H1 (cell line): ENCODE data around the gene ATP2C1. TPM values are rescaled to one million over a fixed set of nuclear protein-coding genes. Genes with fewer than 3 reads are reported as not detected.

ENCODE experiments used
- CTCF ChIA-PET: fragments of 300-600 bp; sonication (Branson Sonifier 250); formaldehyde crosslinking; loops from one replicate; lab custom pipeline; 2021; ENCODE audit not compliant: partially characterized antibody; lab: Charles Lee
- POLR2A ChIA-PET: fragments of 300-600 bp; sonication (Branson Sonifier 250); formaldehyde crosslinking; loops from one replicate; lab custom pipeline; 2021; ENCODE audit warnings: inconsistent platforms; ENCODE audit not compliant: partially characterized antibody; lab: Charles Lee
- DNase-seq, 2 experiments: peaks; one replicate each; pipeline versions ENCODE4 v3.0.0 to v3.0.0-alpha.2; 2010 to 2022; ENCODE audit warnings: low spot score in 2 of 2, low read depth in 1 of 2, mixed read lengths in 1 of 2
- FAIRE-seq: peaks from 2 replicates; lab custom pipeline; 2011; peaks lifted over from hg19 to GRCh38; lab: Jason Lieb, UNC
- H2AFZ ChIP-seq: 2 replicates; pipeline ENCODE4 v1.8.1; 2012; ENCODE audit warnings: low read length, inconsistent platforms
- H2AK5ac ChIP-seq: 2 replicates; pipeline ENCODE4 v1.6.1; 2013; ENCODE audit warnings: low read depth, low read length
- H2BK120ac ChIP-seq: replicated peaks from 2 replicates; pipeline ENCODE3; 2013; ENCODE audit warnings: low read depth, low read length, inconsistent platforms
- H2BK12ac ChIP-seq: 2 replicates; pipeline ENCODE4 v1.6.1; 2013; ENCODE audit warnings: low read depth, low read length
- H2BK15ac ChIP-seq: 2 replicates; pipeline ENCODE4 v1.6.1; 2013; ENCODE audit warnings: low read length
- H2BK20ac ChIP-seq: 2 replicates; pipeline ENCODE4 v1.6.1; 2013; ENCODE audit warnings: low read length
- H2BK5ac ChIP-seq: 2 replicates; pipeline ENCODE4 v1.6.1; 2013; ENCODE audit warnings: low read depth, low read length
- H3K14ac ChIP-seq: 2 replicates; pipeline ENCODE4 v1.6.1; 2013; ENCODE audit warnings: inconsistent platforms; ENCODE audit not compliant: insufficient read length
- H3K18ac ChIP-seq: 2 replicates; pipeline ENCODE4 v1.6.1; 2013; ENCODE audit warnings: low read length; ENCODE audit errors: extremely low read depth
- H3K23ac ChIP-seq: 2 replicates; pipeline ENCODE4 v1.6.1; 2013; ENCODE audit warnings: inconsistent platforms; ENCODE audit not compliant: insufficient read length
- H3K23me2 ChIP-seq: 2 replicates; pipeline ENCODE4 v1.6.1; 2013; ENCODE audit warnings: low read depth, low read length
- H3K27ac ChIP-seq: 2 replicates; pipeline ENCODE4 v1.6.1; 2011; ENCODE audit warnings: low read depth, low read length, inconsistent platforms
- H3K27me3 ChIP-seq, 4 experiments: replicated peaks in 1 of 4; 1 replicate in 1 of 4; 2 replicates in 3 of 4; pipeline versions ENCODE4 v1.6.1 to v1.8.1; 2011 to 2013; ENCODE audit warnings: low read length in 3 of 4, mild to moderate bottlenecking in 3 of 4, inconsistent platforms in 2 of 4, mixed read lengths in 2 of 4, moderate library complexity in 1 of 4; ENCODE audit not compliant: control insufficient read depth in 3 of 4, insufficient read depth in 3 of 4; ENCODE audit errors: extremely low read depth in 1 of 4
- H3K36me3 ChIP-seq, 4 experiments: 2 replicates each; pipeline versions ENCODE4 v1.6.1 to v1.8.1; 2011 to 2013; ENCODE audit warnings: mild to moderate bottlenecking in 4 of 4, low read length in 3 of 4, moderate library complexity in 2 of 4, control low read depth in 1 of 4, inconsistent platforms in 1 of 4; ENCODE audit not compliant: insufficient read depth in 4 of 4, control insufficient read depth in 2 of 4
- H3K4ac ChIP-seq: replicated peaks from 2 replicates; pipeline ENCODE3; 2013; ENCODE audit warnings: low read length, low read depth, mixed read lengths, inconsistent platforms; ENCODE audit not compliant: insufficient read length
- H3K4me1 ChIP-seq, 4 experiments: replicated peaks in 1 of 4; 1 replicate in 1 of 4; 2 replicates in 3 of 4; pipeline versions ENCODE4 v1.6.1 to v1.8.1; 2011 to 2013; ENCODE audit warnings: low read length in 3 of 4, inconsistent platforms in 2 of 4, mixed read lengths in 1 of 4; ENCODE audit not compliant: insufficient read depth in 4 of 4, control insufficient read depth in 3 of 4
- H3K4me2 ChIP-seq, 2 experiments: 2 replicates each; pipeline versions ENCODE4 v1.6.1 to v1.8.1; 2011 to 2013; ENCODE audit warnings: low read depth in 2 of 2, low read length in 2 of 2, control low read depth in 1 of 2, inconsistent platforms in 1 of 2, mild to moderate bottlenecking in 1 of 2; ENCODE audit not compliant: insufficient read depth in 1 of 2
- H3K4me3 ChIP-seq, 4 experiments: fragments of 200-600, 300-600 bp in 1 of 4; sonication (generic), shearing (Covaris generic), sonication (Bioruptor Twin) in 1 of 4; 2 replicates each; pipeline versions ENCODE4 v1.5.1 to v1.8.1; 2011 to 2016; ENCODE audit warnings: low read length in 4 of 4, low read depth in 3 of 4, control low read depth in 2 of 4, inconsistent platforms in 2 of 4, mild to moderate bottlenecking in 2 of 4, mixed read lengths in 1 of 4, moderate library complexity in 1 of 4; ENCODE audit not compliant: insufficient read depth in 2 of 4; ENCODE audit errors: extremely low read depth in 1 of 4
- H3K56ac ChIP-seq: replicated peaks from 2 replicates; pipeline ENCODE3; 2013; ENCODE audit warnings: low read depth, mild to moderate bottlenecking, mixed read lengths, low read length, inconsistent platforms; ENCODE audit not compliant: insufficient read length
- H3K79me1 ChIP-seq: 2 replicates; pipeline ENCODE4 v1.6.1; 2013; ENCODE audit warnings: low read depth, low read length, control low read depth
- H3K79me2 ChIP-seq, 2 experiments: 2 replicates each; pipeline versions ENCODE4 v1.6.1 to v1.8.1; 2012 to 2013; ENCODE audit warnings: low read length in 2 of 2, mild to moderate bottlenecking in 2 of 2, inconsistent platforms in 1 of 2; ENCODE audit not compliant: insufficient read depth in 2 of 2, control insufficient read depth in 1 of 2
- H3K9ac ChIP-seq, 4 experiments: replicated peaks in 1 of 4; 1 replicate in 1 of 4; 2 replicates in 3 of 4; pipeline versions ENCODE4 v1.6.1 to v1.8.1; 2011 to 2013; ENCODE audit warnings: low read depth in 3 of 4, low read length in 3 of 4, control low read depth in 2 of 4, mild to moderate bottlenecking in 2 of 4, moderate library complexity in 2 of 4, inconsistent platforms in 1 of 4; ENCODE audit errors: extremely low read depth in 1 of 4
- H3K9me3 ChIP-seq, 2 experiments: 2 replicates each; pipeline versions ENCODE4 v1.6.1 to v1.8.1; 2012 to 2013; ENCODE audit warnings: mild to moderate bottlenecking in 2 of 2, moderate library complexity in 2 of 2, control low read depth in 1 of 2, inconsistent platforms in 1 of 2, low read depth in 1 of 2, low read length in 1 of 2, mixed read lengths in 1 of 2; ENCODE audit not compliant: insufficient read depth in 2 of 2
- H4K20me1 ChIP-seq, 2 experiments: replicated peaks in 1 of 2; 2 replicates each; pipeline versions ENCODE3 to v1.8.1; 2011 to 2013; ENCODE audit warnings: inconsistent platforms in 2 of 2, low read length in 2 of 2, mild to moderate bottlenecking in 1 of 2; ENCODE audit not compliant: insufficient read depth in 2 of 2, control insufficient read depth in 1 of 2
- H4K5ac ChIP-seq: 2 replicates; pipeline ENCODE4 v1.6.1; 2013; ENCODE audit warnings: low read length, low read depth, mixed read lengths, inconsistent platforms; ENCODE audit not compliant: insufficient read length
- H4K8ac ChIP-seq: 2 replicates; pipeline ENCODE4 v1.8.0; 2013; ENCODE audit warnings: mild to moderate bottlenecking, moderate library complexity, low read length, inconsistent platforms; ENCODE audit not compliant: insufficient read depth; ENCODE audit errors: extremely low read depth
- H4K91ac ChIP-seq: replicated peaks from 2 replicates; pipeline ENCODE3; 2013; ENCODE audit warnings: low read length, mixed read lengths, inconsistent platforms; ENCODE audit not compliant: insufficient read length
- BACH1 ChIP-seq: IDR thresholded peaks from 2 replicates; pipeline ENCODE4 v1.6.1; 2012; ENCODE audit warnings: low read length, improper control_type of control experiment
- BCL11A ChIP-seq, 2 experiments: IDR thresholded peaks; one replicate each; pipeline ENCODE4 v1.6.1; 2011; ENCODE audit warnings: low read depth in 2 of 2, low read length in 2 of 2, mild to moderate bottlenecking in 2 of 2
- CBX5 ChIP-seq: fragments of 300-800, 300-1000 bp; sonication (generic); IDR thresholded peaks from 2 replicates; pipeline ENCODE4 v1.7.1; 2016; ENCODE audit warnings: antibody characterized with exemption, low read length, low read depth
- EP300 ChIP-seq, 2 experiments: IDR thresholded peaks; 1 replicate in 1 of 2; 2 replicates in 1 of 2; pipeline ENCODE4 v1.6.1; 2011 to 2012; ENCODE audit warnings: low read depth in 2 of 2, low read length in 2 of 2, mild to moderate bottlenecking in 2 of 2, borderline replicate concordance in 1 of 2, inconsistent platforms in 1 of 2, moderate library complexity in 1 of 2
- JUND ChIP-seq: IDR thresholded peaks from 2 replicates; pipeline ENCODE4 v1.6.1; 2011; ENCODE audit warnings: mild to moderate bottlenecking, improper control_type of control experiment, low read length
- PHF8 ChIP-seq: fragments of 200-600 bp; sonication (generic); conservative IDR thresholded peaks from 2 replicates; pipeline ENCODE4 v1.7.1; 2012; ENCODE audit warnings: low read depth, mild to moderate bottlenecking, inconsistent platforms, low read length, moderate library complexity
- POLR2AphosphoS5 ChIP-seq: IDR thresholded peaks from 2 replicates; pipeline ENCODE4 v1.6.1; 2011; ENCODE audit warnings: low read depth, low read length
- RAD21 ChIP-seq, 2 experiments: IDR thresholded peaks in 1 of 2; conservative IDR thresholded peaks in 1 of 2; 2 replicates each; pipeline ENCODE4 v1.6.1; 2011; ENCODE audit warnings: low read depth in 2 of 2, low read length in 2 of 2, improper control_type of control experiment in 1 of 2, inconsistent platforms in 1 of 2, mild to moderate bottlenecking in 1 of 2, moderate library complexity in 1 of 2
- RNF2 ChIP-seq: fragments of 200-900, 300-1000 bp; sonication (generic); IDR thresholded peaks from 2 replicates; pipeline ENCODE4 v1.7.1; 2016; ENCODE audit warnings: borderline replicate concordance, low read depth, mild to moderate bottlenecking, antibody characterized with exemption, low read length; ENCODE audit not compliant: poor library complexity, severe bottlenecking; ENCODE audit errors: missing control alignments
- RXRA ChIP-seq: IDR thresholded peaks from 2 replicates; pipeline ENCODE4 v1.6.1; 2011; ENCODE audit warnings: low read depth, mild to moderate bottlenecking, low read length, moderate library complexity; ENCODE audit not compliant: insufficient read depth
- TAF7 ChIP-seq: optimal IDR thresholded peaks from 2 replicates; pipeline ENCODE3; 2011; ENCODE audit warnings: low read depth, mild to moderate bottlenecking, inconsistent platforms, low read length, moderate library complexity, borderline replicate concordance
- WGBS, 2 experiments: shearing (Covaris generic) in 1 of 2; methylation state at CpG; one replicate each; pipeline versions ENCODE4 v1.1.6 to v1.1.7; 2013 to 2015; ENCODE audit warnings: low lambda C conversion rate in 2 of 2, mixed read lengths in 2 of 2, inconsistent platforms in 1 of 2, low coverage in 1 of 2, missing lambda C conversion rate in 1 of 2; ENCODE audit not compliant: insufficient replicate concordance in 2 of 2, insufficient coverage in 1 of 2, insufficient read length in 1 of 2; ENCODE audit errors: extremely low coverage in 1 of 2, missing lambda C conversion rate in 1 of 2; 5-methylcytosine and 5-hydroxymethylcytosine counted together
- polyA plus RNA-seq, 7 experiments: library from polyadenylated mRNA; depleted of rRNA in 3 of 7; stranded (reverse) in 5 of 7; unstranded in 2 of 7; fragments of >200 nt in 5 of 7; fragments of 200-250 nt in 2 of 7; gene quantifications; 1 replicate in 5 of 7; 2 replicates in 1 of 7; 4 replicates in 1 of 7; pipeline versions ENCODE4 v1.2.1 to v1.2.3, GENCODE V29; 2011 to 2013; ENCODE audit warnings: missing spikeins in 2 of 7, mixed read lengths in 2 of 7
- total RNA-seq: library from RNA; stranded (reverse); fragmentation: NEBNext Ultra II Directional; extraction: Animal tissue kit (Norgen Biotek cat#: 25700); gene quantifications from 2 replicates; pipeline ENCODE4 v1.2.1, GENCODE V29; 2021

ATP2C1 gene
- total and polyA plus RNA-seq, 2 of the 8 experiments (the other 6 are each of a cell fraction or from before 2014, with no cell fraction given) = 50.7 to 68.5 TPM

DNA sequence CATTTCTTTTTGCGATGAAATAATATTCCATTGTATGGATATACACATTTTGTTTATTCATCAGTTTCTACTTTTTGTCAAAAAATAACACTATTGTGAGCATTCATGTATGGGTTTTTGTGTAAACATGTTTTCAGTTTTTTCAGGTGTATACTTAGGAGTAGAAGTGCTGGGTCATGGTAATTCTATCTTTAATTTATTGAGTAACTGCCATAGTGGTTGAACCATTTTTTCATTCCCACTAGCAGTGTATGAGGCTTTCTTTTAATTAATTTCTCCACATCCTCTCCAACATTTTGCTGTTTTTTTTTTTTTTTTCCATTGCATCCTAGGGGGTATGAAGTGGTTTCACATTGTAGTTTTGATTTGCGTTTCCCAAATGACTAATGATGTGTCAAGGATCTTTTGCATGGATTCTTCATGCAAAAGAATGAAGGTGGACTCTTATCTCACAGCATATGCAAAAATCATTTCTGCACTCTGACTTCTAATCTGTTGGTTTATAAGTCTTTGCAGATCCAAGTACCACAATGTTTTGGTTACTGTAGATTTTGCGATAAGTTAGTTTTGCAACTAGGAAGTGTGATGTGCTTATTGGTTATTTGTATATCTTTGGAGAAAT, 12.6 kb downstream of the ATP2C1 start:
- H3K79me2 ChIP-seq = peaks cover 0 to 85% of the 10 kb centered on the region in 2 experiments; a peak in 3 of 4 replicates
- DNase-seq (no peak), FAIRE-seq (no peak)
- no peak overlapping the region for H2BK5ac ChIP-seq
- 89% methylated on average over 3 of the region's 3 CpGs; no CpG with 5 or more reads in 1 of the 2 experiments for WGBS, 2 experiments
- no peaks in the 10 kb centered on the region for H3K36me3 ChIP-seq
- no peak overlapping the region for H4K8ac ChIP-seq
- peaks cover 2 to 7% of the 10 kb centered on the region in 2 experiments for H4K20me1 ChIP-seq
- ChIA-PET POLR2A (no interaction called here), CTCF (no interaction called here)
- H2BK20ac ChIP-seq = no peak overlapping the region
- peaks cover 0 to 4% (median 1%) of the 10 kb centered on the region in 4 experiments; a peak in 2 of 7 replicates for H3K4me1 ChIP-seq
- H3K23me2 ChIP-seq = no peaks in the 10 kb centered on the region
- no peak overlapping the region for H3K27ac ChIP-seq
- no peak overlapping the region for H3K18ac ChIP-seq
- H4K5ac ChIP-seq = no peak overlapping the region
- no peak overlapping the region for H3K23ac ChIP-seq
- no peak overlapping the region for H2BK15ac ChIP-seq
- H3K27me3 ChIP-seq = peaks cover 0 to 1% (median 0%) of the 10 kb centered on the region in 4 experiments; a peak in 1 of 7 replicates
- no peak overlapping the region for H2AK5ac ChIP-seq
- H3K4ac ChIP-seq = no peak overlapping the region
- H3K9me3 ChIP-seq = no peaks in the 10 kb centered on the region
- no peak overlapping the region for H3K9ac ChIP-seq
- no peak overlapping the region for H3K4me2 ChIP-seq
- peaks cover 3% of the 10 kb centered on the region; the same call in 1 of the 2 replicates for H3K79me1 ChIP-seq
- no peak overlapping the region for H3K4me3 ChIP-seq
- TF ChIP-seq RAD21 (IDR thresholded peaks at IDR 0.05 in 1 of 2, conservative IDR thresholded peaks at IDR 0.05 in 1 of 2; ENCODE audit: low read depth in 2 of 2, low read length in 2 of 2) (no peak), JUND (no peak), BCL11A (IDR thresholded peaks at IDR 0.05; ENCODE audit: low read depth in 2 of 2, low read length in 2 of 2) (no peak), TAF7 (no peak), RNF2 (no peak), PHF8 (no peak), EP300 (IDR thresholded peaks at IDR 0.05; ENCODE audit: borderline replicate concordance in 1 of 2, low read depth in 2 of 2, low read length in 2 of 2) (no peak), POLR2AphosphoS5 (no peak), BACH1 (no peak), CBX5 (no peak), RXRA (no peak)
- no peak overlapping the region for H2AFZ ChIP-seq
- no peak overlapping the region for H3K14ac ChIP-seq
- H4K91ac ChIP-seq = no peak overlapping the region
- no peak overlapping the region for H2BK120ac ChIP-seq
- H3K56ac ChIP-seq = no peak overlapping the region
- H2BK12ac ChIP-seq = no peak overlapping the region
